KBM-7 (cell line): ENCODE results near the gene SH3TC2.
"Not testable (repeated sequence)": the region's sequence is repeated elsewhere in the genome, so short reads cannot be mapped to it uniquely, and the experiment has no call there.

Experiments used
- DNase-seq: peaks from one replicate; pipeline ENCODE4 v3.0.0-alpha.2; 2015
- in situ Hi-C: fragments of 300-500 bp; cut with MboI; formaldehyde crosslinking; loops from 2 replicates; pipeline ENCODE4 v1.14.3; 2020; ENCODE audit warnings: low sequenced_read_pairs, low pct_unique_long_range_greater_than_20kb, mixed read lengths

SH3TC2 gene

GRCh38 chr5:149063017-149063687 is at the start of gene SH3TC2:
TSS of gene SH3TC2 (minus strand) at chr5:149063062. CDS start at chr5:149063022, 40 bp downstream.
- no peak for DNase-seq
- in situ Hi-C loops = no loop called here

GRCh38 chr5:149110406-149110805 is 47.5 kb upstream of the SH3TC2 start:
- DNase-seq = no peak
- in situ Hi-C loops = loop anchor here (25.0 kb wide), 2 partner anchors 148 to 373 kb away; no protein-coding TSS in a partner anchor

GRCh38 chr5:149108651-149109280 is 45.9 kb upstream of the SH3TC2 start:
- in situ Hi-C loops = loop anchor here (25.0 kb wide), 2 partner anchors 146 to 371 kb away; no protein-coding TSS in a partner anchor
- no peak for DNase-seq

GRCh38 chr5:149100331-149100730 is 37.5 kb upstream of the SH3TC2 start:
- DNase-seq = no peak
- in situ Hi-C loops = loop anchor here (25.0 kb wide), 2 partner anchors 138 to 363 kb away; no protein-coding TSS in a partner anchor

GRCh38 chr5:149099920-149100319 is 37.1 kb upstream of the SH3TC2 start:
- DNase-seq = no peak
- in situ Hi-C loops = loop anchor here (25.0 kb wide), 2 partner anchors 138 to 363 kb away; no protein-coding TSS in a partner anchor

- no peak for DNase-seq
- in situ Hi-C loops = no loop called here
These were observed 32.1 kb upstream of the SH3TC2 start for GRCh38 chr5:149094996-149095395.

- no peak for DNase-seq
- in situ Hi-C loops = no loop called here
These were observed 30.8 kb upstream of the SH3TC2 start for GRCh38 chr5:149093625-149094024.

- in situ Hi-C loops = no loop called here
- no peak for DNase-seq
These were observed 26.9 kb upstream of the SH3TC2 start for GRCh38 chr5:149089796-149090195.

GRCh38 chr5:149088686-149089085 is 25.8 kb upstream of the SH3TC2 start:
- no peak for DNase-seq
- in situ Hi-C loops = no loop called here

- DNase-seq = no peak
- in situ Hi-C loops = no loop called here
These were observed 21.0 kb upstream of the SH3TC2 start for GRCh38 chr5:149083846-149084245.

GRCh38 chr5:149082271-149082670 is 19.4 kb upstream of the SH3TC2 start:
- in situ Hi-C loops = no loop called here

GRCh38 chr5:149080294-149080693 is 17.4 kb upstream of the SH3TC2 start:
- in situ Hi-C loops = no loop called here
- DNase-seq = no peak

More at GRCh38 chr5:149082271-149082670, 19.4 kb upstream of the SH3TC2 start:
- DNase-seq = no peak

- DNase-seq = peak; percentile 37
- in situ Hi-C loops = no loop called here
These were observed 17.0 kb upstream of the SH3TC2 start for GRCh38 chr5:149079883-149080282.

- DNase-seq = peak; percentile 29
- in situ Hi-C loops = not testable (repeated sequence)
These were observed 11.2 kb upstream of the SH3TC2 start for GRCh38 chr5:149074071-149074470.

GRCh38 chr5:149073213-149073612 is 10.4 kb upstream of the SH3TC2 start:
- in situ Hi-C loops = no loop called here
- no peak for DNase-seq

GRCh38 chr5:149072791-149073190 is 9.9 kb upstream of the SH3TC2 start:
- DNase-seq = no peak
- in situ Hi-C loops = no loop called here

- no peak for DNase-seq
- in situ Hi-C loops = no loop called here
These were observed 9.5 kb upstream of the SH3TC2 start for GRCh38 chr5:149072376-149072775.

GRCh38 chr5:149071756-149072155 is 8.9 kb upstream of the SH3TC2 start:
- in situ Hi-C loops = no loop called here
- no peak for DNase-seq

- in situ Hi-C loops = no loop called here
- DNase-seq = no peak
These were observed 8.4 kb upstream of the SH3TC2 start for GRCh38 chr5:149071216-149071615.

- no peak for DNase-seq
- in situ Hi-C loops = no loop called here
These were observed 6.8 kb upstream of the SH3TC2 start for GRCh38 chr5:149069711-149070110.
